CD4-positive, alpha-beta T cell (primary cell): ENCODE results near the gene ATP4A. TPM values are rescaled to one million over a fixed set of nuclear protein-coding genes. Genes with fewer than 3 reads are reported as not detected.

ENCODE experiments used
- ATAC-seq: fragments of 200-7000 bp; cut with Tn5 transposase; one replicate; pipeline ENCODE4 v1.10.0; 2022; ENCODE audit warnings: mild to moderate bottlenecking; ENCODE audit not compliant: poor library complexity
- CTCF ChIA-PET: fragments of 350-600 bp; sonication (Branson Sonifier 250); formaldehyde crosslinking; loops from one replicate; lab custom pipeline; 2021; ENCODE audit warnings: antibody characterized with exemption, inconsistent platforms; lab: Charles Lee
- POLR2A ChIA-PET: fragments of 350-600 bp; sonication (Branson Sonifier 250); formaldehyde crosslinking; loops from one replicate; lab custom pipeline; 2021; ENCODE audit warnings: antibody characterized with exemption, inconsistent platforms; lab: Charles Lee
- DNase-seq, 14 experiments: peaks; one replicate each; pipeline ENCODE4 v3.0.0-alpha.2; 2013 to 2020; ENCODE audit warnings: mixed read lengths in 2 of 14
- H3K27ac ChIP-seq, 2 donors: one replicate each; pipeline versions ENCODE4 v1.5.1 to v1.7.0; 2013; ENCODE audit warnings: low read length in 2 of 2, low read depth in 1 of 2, mild to moderate bottlenecking in 1 of 2
- H3K27me3 ChIP-seq, 2 experiments: 1 replicate in 1 of 2; 2 replicates in 1 of 2; pipeline versions ENCODE4 v1.6.1 to v1.7.0; 2013; ENCODE audit warnings: low read length in 2 of 2, control low read depth in 1 of 2, mild to moderate bottlenecking in 1 of 2, moderate library complexity in 1 of 2; ENCODE audit not compliant: insufficient read depth in 2 of 2, control insufficient read depth in 1 of 2
- H3K36me3 ChIP-seq: one replicate; pipeline ENCODE4 v1.6.1; 2013; ENCODE audit warnings: low read length, control low read depth; ENCODE audit not compliant: insufficient read depth
- H3K4me1 ChIP-seq: one replicate; pipeline ENCODE4 v1.6.1; 2013; ENCODE audit warnings: low read length, control low read depth; ENCODE audit not compliant: insufficient read depth
- H3K4me3 ChIP-seq: one replicate; pipeline ENCODE4 v1.5.1; 2013; ENCODE audit warnings: mild to moderate bottlenecking, low read length, moderate library complexity
- H3K9me3 ChIP-seq, 2 experiments: 1 replicate in 1 of 2; 2 replicates in 1 of 2; pipeline versions ENCODE4 v1.6.1 to v1.7.0; 2013; ENCODE audit warnings: low read length in 2 of 2, mild to moderate bottlenecking in 2 of 2, control low read depth in 1 of 2, moderate library complexity in 1 of 2; ENCODE audit not compliant: control insufficient read depth in 1 of 2, insufficient read depth in 1 of 2
- H3K27ac Mint-ChIP-seq: one replicate; pipeline ENCODE4 v1.8.0; 2020; ENCODE audit warnings: mixed read lengths
- H3K27me3 Mint-ChIP-seq: one replicate; pipeline ENCODE4 v1.8.0; 2021; ENCODE audit warnings: mixed read lengths
- H3K36me3 Mint-ChIP-seq: one replicate; pipeline ENCODE4 v1.8.0; 2021; ENCODE audit warnings: low read depth, mixed read lengths
- H3K4me1 Mint-ChIP-seq: one replicate; pipeline ENCODE4 v1.8.0; 2021; ENCODE audit warnings: low read depth, mixed read lengths
- H3K4me3 Mint-ChIP-seq: one replicate; pipeline ENCODE4 v1.8.0; 2020; ENCODE audit warnings: mild to moderate bottlenecking, mixed read lengths
- H3K9me3 Mint-ChIP-seq: one replicate; pipeline ENCODE4 v1.8.0; 2020; ENCODE audit warnings: mixed read lengths
- intact Hi-C, 2 experiments: fragments of 100-400 bp; cut with DNase I in 1 of 2; cut with micrococcal nuclease in 1 of 2; formaldehyde crosslinking; loops; one replicate each; pipeline versions ENCODE4 v1.15.1 to v1.9.0; 2023 to 2025; cut with DNase I, micrococcal nuclease
- total RNA-seq, 174 experiments: library from RNA in 2 of 174; stranded (reverse) in 2 of 174; gene quantifications; one replicate each; pipeline ENCODE4 v1.2.3 and lab custom pipeline; 2021 to 2026
- TF ChIP-seq, protein P1 (sequence below): fragments of 200-600 bp; IDR thresholded peaks from one replicate; pipeline ENCODE4 v1.8.0; 2022; ENCODE audit warnings: antibody characterized with exemption, mild to moderate bottlenecking

ATP4A gene
- total RNA-seq, 2 experiments from 2014 or later, result not detected

DNA sequence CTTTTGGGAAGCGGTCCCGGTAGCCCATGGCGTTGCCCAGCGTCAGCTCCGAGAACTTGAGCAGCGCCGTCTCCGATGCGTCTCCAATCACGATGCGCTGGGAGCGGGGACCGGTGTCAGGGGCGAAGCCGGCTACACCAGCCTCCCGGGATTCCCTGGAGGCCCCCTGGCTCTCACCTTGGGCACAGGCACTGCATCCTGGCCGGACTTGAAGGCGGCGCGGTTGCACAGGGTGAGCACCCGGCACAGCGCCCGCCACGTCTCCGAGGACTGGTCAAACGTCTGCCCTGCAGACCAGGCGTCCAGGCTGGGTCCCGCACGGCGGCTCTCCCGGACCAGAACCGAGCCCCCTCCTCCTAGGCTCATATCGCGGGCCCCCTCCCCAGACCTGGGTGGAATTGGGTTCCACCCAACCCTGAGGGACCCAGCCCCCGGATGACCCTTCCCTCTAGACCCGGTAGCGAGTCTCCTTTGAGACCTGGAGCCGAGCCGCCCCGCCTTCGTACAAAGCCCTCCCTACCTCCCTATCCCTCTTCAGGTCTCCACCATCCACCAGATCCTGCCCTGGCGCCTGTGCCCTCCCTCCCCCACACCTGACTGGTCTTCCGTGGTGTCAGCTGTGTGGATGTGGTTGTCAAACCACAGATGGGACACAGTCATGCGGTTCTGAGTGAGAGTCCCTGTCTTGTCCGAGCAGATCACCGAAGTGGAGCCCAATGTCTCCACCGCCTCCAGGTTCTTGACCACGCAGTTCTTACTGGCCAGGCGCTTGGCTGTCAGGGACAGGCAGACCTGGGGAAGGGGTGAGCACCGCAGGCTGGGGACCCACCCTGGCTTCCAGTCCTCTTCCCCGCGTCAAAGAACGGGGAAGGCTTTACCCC lies 4.8 kb downstream of the ATP4A start:
- Histone ChIP-seq H3K9me3 (peaks cover 0 to 16% of the 10 kb centered on the region in 2 experiments), H3K36me3 (no peaks in the 10 kb centered on the region), H3K27me3 (peaks cover 15 to 34% of the 10 kb centered on the region in 2 experiments), H3K4me1 (peaks cover 17% of the 10 kb centered on the region), H3K27ac (no peak overlapping the region), H3K4me3 (peak overlapping the region; percentile 28)
- intact Hi-C loops, result no loop called here
- TF ChIP-seq, protein P1, sequence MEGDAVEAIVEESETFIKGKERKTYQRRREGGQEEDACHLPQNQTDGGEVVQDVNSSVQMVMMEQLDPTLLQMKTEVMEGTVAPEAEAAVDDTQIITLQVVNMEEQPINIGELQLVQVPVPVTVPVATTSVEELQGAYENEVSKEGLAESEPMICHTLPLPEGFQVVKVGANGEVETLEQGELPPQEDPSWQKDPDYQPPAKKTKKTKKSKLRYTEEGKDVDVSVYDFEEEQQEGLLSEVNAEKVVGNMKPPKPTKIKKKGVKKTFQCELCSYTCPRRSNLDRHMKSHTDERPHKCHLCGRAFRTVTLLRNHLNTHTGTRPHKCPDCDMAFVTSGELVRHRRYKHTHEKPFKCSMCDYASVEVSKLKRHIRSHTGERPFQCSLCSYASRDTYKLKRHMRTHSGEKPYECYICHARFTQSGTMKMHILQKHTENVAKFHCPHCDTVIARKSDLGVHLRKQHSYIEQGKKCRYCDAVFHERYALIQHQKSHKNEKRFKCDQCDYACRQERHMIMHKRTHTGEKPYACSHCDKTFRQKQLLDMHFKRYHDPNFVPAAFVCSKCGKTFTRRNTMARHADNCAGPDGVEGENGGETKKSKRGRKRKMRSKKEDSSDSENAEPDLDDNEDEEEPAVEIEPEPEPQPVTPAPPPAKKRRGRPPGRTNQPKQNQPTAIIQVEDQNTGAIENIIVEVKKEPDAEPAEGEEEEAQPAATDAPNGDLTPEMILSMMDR, result no peak
- ChIA-PET POLR2A (interaction anchor here (0.7 kb wide), 1 partner anchor 51 kb away, joined by 3 read pairs; no protein-coding TSS in a partner anchor), CTCF (no interaction called here)
- Mint-ChIP-seq H3K9me3 (no peaks in the 10 kb centered on the region), H3K27ac (no peak overlapping the region), H3K4me3 (no peak overlapping the region), H3K27me3 (peaks cover 63% of the 10 kb centered on the region), H3K4me1 (peaks cover 15% of the 10 kb centered on the region), H3K36me3 (no peaks in the 10 kb centered on the region)
- ATAC-seq (no peak), DNase-seq (peak in 1 of 14 experiments; percentile 17)

DNA sequence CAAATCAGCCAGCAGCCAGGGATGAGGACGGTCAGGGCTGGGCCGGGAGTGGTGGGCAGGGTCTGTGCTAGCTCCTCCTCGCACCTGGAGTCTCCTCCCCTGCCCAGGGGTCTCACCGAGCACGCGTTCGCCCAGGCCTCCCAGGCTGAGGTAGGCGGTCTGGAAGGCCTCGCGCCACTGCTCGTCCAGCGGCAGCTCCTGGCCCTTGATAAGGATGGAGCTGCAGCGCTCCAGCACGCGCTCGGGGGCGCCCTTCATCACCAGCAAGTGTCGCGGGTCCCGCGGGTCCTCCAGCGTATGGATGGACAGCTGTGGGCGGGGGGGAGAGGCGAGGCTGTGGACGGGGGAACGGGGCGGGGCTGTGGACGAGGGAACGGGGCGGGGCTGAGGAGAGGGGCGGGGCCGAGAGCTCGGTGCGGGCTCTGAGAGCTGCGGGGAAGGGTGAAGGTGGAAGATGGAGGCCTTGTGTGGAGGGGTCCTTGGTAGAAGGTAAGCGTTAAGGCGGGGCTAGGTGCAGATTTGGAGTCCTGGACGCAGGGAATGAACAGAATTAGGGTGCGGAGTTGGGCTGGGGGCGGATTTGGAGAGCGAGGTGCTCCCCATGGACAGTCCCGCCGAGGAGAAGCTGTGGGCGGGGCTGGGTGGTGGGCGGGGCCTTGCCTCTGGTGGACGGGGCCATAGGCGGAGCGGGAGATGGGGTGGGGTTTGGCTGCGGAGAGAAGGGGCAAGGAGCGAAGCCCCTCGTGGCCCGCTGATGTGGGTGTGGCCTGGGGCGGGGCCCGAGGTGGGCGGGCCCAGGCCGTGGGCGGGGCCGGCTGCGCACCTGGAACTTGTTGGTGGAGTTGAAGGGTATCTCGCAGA lies 5.7 kb downstream of the ATP4A start:
- H3K9me3 ChIP-seq, result peaks cover 0 to 16% of the 10 kb centered on the region in 2 experiments
- ChIA-PET POLR2A (interaction anchor here (0.7 kb wide), 1 partner anchor 52 kb away, joined by 3 read pairs; no protein-coding TSS in a partner anchor), CTCF (no interaction called here)
- peaks cover 15 to 28% of the 10 kb centered on the region in 2 experiments for H3K27me3 ChIP-seq
- Mint-ChIP-seq H3K27ac (no peak overlapping the region), H3K27me3 (peaks cover 57% of the 10 kb centered on the region), H3K9me3 (no peaks in the 10 kb centered on the region), H3K4me1 (peaks cover 15% of the 10 kb centered on the region), H3K36me3 (no peaks in the 10 kb centered on the region), H3K4me3 (peak overlapping the region; percentile 83)
- peak overlapping the region; percentile 45 for H3K4me3 ChIP-seq
- ATAC-seq (peak; percentile 79), DNase-seq (peak in 13 of 14 experiments; percentile 20 to 73 (median 39))
- H3K36me3 ChIP-seq, result no peaks in the 10 kb centered on the region
- H3K27ac ChIP-seq, result no peak overlapping the region
- intact Hi-C loops, result no loop called here
- TF ChIP-seq, protein P1, result no peak
- peaks cover 17% of the 10 kb centered on the region for H3K4me1 ChIP-seq

DNA sequence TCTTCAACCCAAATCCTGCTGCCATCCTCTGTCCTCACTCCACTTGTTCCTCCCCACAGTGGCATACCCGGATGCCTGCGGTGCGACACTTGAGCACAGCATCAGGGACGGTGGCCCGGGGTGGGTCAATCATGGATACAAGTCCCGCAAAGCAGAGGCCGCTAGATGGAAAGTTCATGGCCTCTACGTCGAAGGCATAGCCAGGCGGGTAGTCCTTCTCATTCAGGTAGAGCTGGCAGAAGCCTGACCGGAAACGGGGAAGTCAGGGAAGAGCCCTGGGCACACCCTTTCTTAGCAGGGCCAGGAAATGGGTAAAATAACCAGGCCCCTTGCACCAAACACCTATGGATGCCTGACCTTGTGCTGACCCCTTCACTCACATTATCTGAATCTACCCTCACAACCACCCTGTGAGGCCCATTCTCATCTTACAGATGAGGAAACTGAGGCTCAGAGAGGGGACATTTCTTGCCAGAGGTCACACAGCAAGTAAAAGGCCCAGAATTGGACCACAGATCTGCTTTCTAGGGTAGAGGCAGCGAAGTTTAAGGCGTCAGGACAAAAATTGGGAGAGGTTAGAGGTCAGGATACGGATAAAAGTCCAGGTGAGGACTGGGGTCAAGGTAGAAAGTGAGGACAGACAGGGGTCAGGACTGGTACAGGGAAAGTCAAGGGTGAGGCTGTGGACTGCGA lies 6.5 kb downstream of the ATP4A start:
- Mint-ChIP-seq H3K4me3 (peak overlapping the region; percentile 40), H3K27ac (no peak overlapping the region), H3K4me1 (peaks cover 15% of the 10 kb centered on the region), H3K27me3 (peaks cover 49% of the 10 kb centered on the region), H3K9me3 (no peaks in the 10 kb centered on the region), H3K36me3 (no peaks in the 10 kb centered on the region)
- ATAC-seq (no peak), DNase-seq (peak in 1 of 14 experiments; percentile 9)
- peaks cover 15 to 20% of the 10 kb centered on the region in 2 experiments for H3K27me3 ChIP-seq
- peaks cover 0 to 10% of the 10 kb centered on the region in 2 experiments for H3K9me3 ChIP-seq
- H3K27ac ChIP-seq, result no peak overlapping the region
- ChIA-PET POLR2A (no interaction called here), CTCF (no interaction called here)
- H3K4me3 ChIP-seq, result no peak overlapping the region
- TF ChIP-seq, protein P1, result no peak
- peaks cover 17% of the 10 kb centered on the region for H3K4me1 ChIP-seq
- intact Hi-C loops, result no loop called here
- no peaks in the 10 kb centered on the region for H3K36me3 ChIP-seq
